WERI-Rb-1 (cell line): ENCODE measurements around the gene NPDC1.

Source experiments
- DNase-seq: peaks from one replicate; pipeline ENCODE4 v3.0.0-alpha.2; 2020
- H3K27ac ChIP-seq: fragments of 250-450 bp; sonication (Bioruptor Pico); 2 replicates; pipeline ENCODE4 v1.5.1; 2020; ENCODE audit warnings: mild to moderate bottlenecking, moderate library complexity
- H3K27me3 ChIP-seq: fragments of 250-450 bp; sonication (Bioruptor Pico); 2 replicates; pipeline ENCODE4 v1.5.1; 2021; ENCODE audit warnings: mild to moderate bottlenecking, low read depth, moderate library complexity; ENCODE audit not compliant: insufficient read depth, severe bottlenecking
- H3K36me3 ChIP-seq: fragments of 250-450 bp; sonication (Bioruptor Pico); 2 replicates; pipeline ENCODE4 v1.5.1; 2020; ENCODE audit warnings: mild to moderate bottlenecking, moderate library complexity
- H3K4me3 ChIP-seq: 2 replicates; pipeline ENCODE4 v1.5.1; 2011; ENCODE audit warnings: low read depth, mild to moderate bottlenecking, control low read depth, low read length
- H3K9me3 ChIP-seq: fragments of 250-450 bp; sonication (Bioruptor Pico); 2 replicates; pipeline ENCODE4 v1.5.1; 2021; ENCODE audit warnings: mild to moderate bottlenecking, moderate library complexity; ENCODE audit not compliant: severe bottlenecking
- CTCF ChIP-seq: IDR thresholded peaks from 2 replicates; pipeline ENCODE4 v1.5.1; 2011; ENCODE audit warnings: low read depth, mild to moderate bottlenecking, control low read depth, inconsistent platforms, low read length

Gene NPDC1

GRCh38 chr9:137080260-137081122 lies 34.5 kb upstream of the NPDC1 start:
- Histone ChIP-seq H3K27me3 (no peaks in the 10 kb centered on the region), H3K36me3 (peaks cover 56% of the 10 kb centered on the region), H3K4me3 (no peak overlapping the region), H3K9me3 (no peaks in the 10 kb centered on the region), H3K27ac (no peak overlapping the region)
- DNase-seq: no peak
- TF ChIP-seq CTCF: no peak

GRCh38 chr9:137079401-137079787 lies 33.4 kb upstream of the NPDC1 start:
- H3K27ac ChIP-seq: no peak overlapping the region
- H3K27me3 ChIP-seq: no peaks in the 10 kb centered on the region
- DNase-seq: no peak
- H3K9me3 ChIP-seq: no peaks in the 10 kb centered on the region
- no peak overlapping the region for H3K4me3 ChIP-seq
- H3K36me3 ChIP-seq: peaks cover 52% of the 10 kb centered on the region
- TF ChIP-seq CTCF: no peak

- DNase-seq: no peak
- H3K27ac ChIP-seq: no peak overlapping the region
- no peak for TF ChIP-seq CTCF
- no peak overlapping the region for H3K4me3 ChIP-seq
- H3K9me3 ChIP-seq: no peaks in the 10 kb centered on the region
- peaks cover 47% of the 10 kb centered on the region for H3K36me3 ChIP-seq
- no peaks in the 10 kb centered on the region for H3K27me3 ChIP-seq
Observed at GRCh38 chr9:137078701-137079400, 32.9 kb upstream of the NPDC1 start.

GRCh38 chr9:137077758-137078693 lies 32.0 kb upstream of the NPDC1 start:
- H3K4me3 ChIP-seq: peak overlapping the region; percentile 74
- no peak for TF ChIP-seq CTCF
- peaks cover 43% of the 10 kb centered on the region for H3K36me3 ChIP-seq
- no peak for DNase-seq
- H3K9me3 ChIP-seq: no peaks in the 10 kb centered on the region
- H3K27me3 ChIP-seq: no peaks in the 10 kb centered on the region
- peak overlapping the region; percentile 92 for H3K27ac ChIP-seq

- no peaks in the 10 kb centered on the region for H3K9me3 ChIP-seq
- no peak for TF ChIP-seq CTCF
- DNase-seq: peak; percentile 89
- H3K4me3 ChIP-seq: peak within 1 kb of the TSS; percentile 74
- H3K27me3 ChIP-seq: no peaks in the 10 kb centered on the region
- peak within 1 kb of the TSS; percentile 92 for H3K27ac ChIP-seq
- H3K36me3 ChIP-seq: peaks cover 35% of the 10 kb centered on the region
Observed at GRCh38 chr9:137077010-137077747, 31.2 kb upstream of the NPDC1 start, which contains the start of gene UAP1L1. Gene UAP1L1 (plus strand): TSS chr9:137077517. CDS start chr9:137077533, 16 bp downstream.
